OCI-LY1 (cell line): ENCODE results near the gene GUCA2B.

Experiments used
- CTCF ChIP-seq: fragments of 200-600 bp; sonication (generic), shearing (Covaris generic); IDR thresholded peaks from 2 replicates; pipeline ENCODE4 v1.5.1; 2017; ENCODE audit warnings: mild to moderate bottlenecking, antibody characterized with exemption, low read length, moderate library complexity, mixed read lengths
- EZH2 ChIP-seq: fragments of 200-600 bp; sonication (generic), shearing (Covaris generic); IDR thresholded peaks from 2 replicates; pipeline ENCODE4 v1.8.0; 2017; ENCODE audit warnings: borderline replicate concordance, mixed run types, mild to moderate bottlenecking, antibody characterized with exemption, low read length, moderate library complexity, mixed read lengths

DNA sequence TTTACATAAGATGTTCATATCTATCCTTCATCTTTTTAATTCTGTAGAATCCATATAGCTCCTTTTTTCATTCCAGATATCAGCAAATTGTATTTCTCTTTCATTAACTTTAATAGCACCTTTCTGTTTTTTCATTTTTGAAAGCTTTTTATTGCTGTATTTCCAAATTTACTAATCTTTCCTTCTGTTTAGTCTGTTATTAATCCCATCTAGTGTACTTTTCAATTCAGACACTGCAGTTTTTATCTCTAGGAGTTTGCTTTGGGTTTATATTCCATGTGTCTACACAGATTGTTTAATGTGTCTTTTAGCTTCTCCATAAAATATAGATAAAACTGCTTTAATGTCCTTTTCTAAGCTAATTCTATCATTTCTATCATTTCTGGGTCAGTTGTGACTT is 48.8 kb downstream of the GUCA2B start:
- TF ChIP-seq CTCF (no peak), EZH2 (no peak)
